Measurements from ENCODE around the gene PLCD4.

The PLCD4 gene

GRCh38 chr2:218671654-218672566 lies 64.2 kb downstream of the PLCD4 start, which contains the start of the genes RNF25 and STK36:
TSS of gene RNF25 (minus strand) at chr2:218672002. CDS start at chr2:218671970, 32 bp downstream.
TSS of gene STK36 (plus strand) at chr2:218672086. CDS start at chr2:218672830, 744 bp downstream.
- peak; percentile 87 for DNase-seq

- DNase-seq, result no peak
Observed at GRCh38 chr2:218679119-218679518, 71.4 kb downstream of the PLCD4 start.

DNA sequence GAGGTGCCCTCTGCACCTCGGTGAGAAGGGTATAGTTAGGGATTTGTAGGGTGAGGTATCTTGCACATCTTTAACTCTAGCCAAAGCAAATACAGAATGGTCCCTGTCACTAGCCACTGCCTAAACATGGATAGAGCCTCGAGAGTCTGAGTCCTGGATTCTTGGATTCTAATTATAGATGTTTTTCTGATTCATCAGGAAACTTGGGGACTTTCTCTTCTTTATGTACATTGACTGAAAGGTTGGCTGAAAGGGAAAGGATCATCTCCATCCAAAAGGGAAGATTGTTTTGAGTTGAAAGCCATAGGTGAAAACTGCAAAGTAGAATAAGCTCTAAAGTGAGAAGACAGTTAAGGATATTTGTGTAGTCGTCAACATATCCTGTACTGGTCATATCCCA lies 72.4 kb downstream of the PLCD4 start:
- DNase-seq, result no peak
